ENCODE results near the gene CARMIL1.

CARMIL1 gene

DNA sequence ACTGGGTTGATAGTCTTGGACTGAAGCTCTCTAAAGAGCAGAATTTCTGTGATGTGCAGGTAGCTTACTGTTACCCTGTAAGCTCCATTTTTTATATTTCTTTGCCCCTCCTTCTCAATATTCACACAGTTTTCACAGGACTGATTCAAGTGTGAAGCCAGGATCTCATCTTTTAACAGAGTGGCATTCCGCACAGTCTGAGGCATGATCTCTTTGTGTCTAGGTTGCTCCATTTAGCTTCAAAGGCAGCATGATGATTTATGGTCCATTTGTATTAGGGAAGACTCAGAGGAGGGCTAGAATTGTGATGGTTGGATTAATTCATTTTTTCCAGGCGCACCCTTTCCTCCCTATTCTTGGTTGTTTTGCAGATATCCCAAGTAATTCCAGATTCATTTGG lies 43.5 kb downstream of the CARMIL1 start:
- Histone ChIP-seq H3K9me3 (ENCODE audit: control insufficient read depth, low read length) (no peaks in the 10 kb centered on the region), H3K4me3 (ENCODE audit: extremely low read depth, insufficient read depth, low read length, poor library complexity, severe bottlenecking) (no peak overlapping the region), H3K36me3 (ENCODE audit: control insufficient read depth, insufficient read depth, low read length) (no peaks in the 10 kb centered on the region), H3K27ac (ENCODE audit: low read depth, low read length, severe bottlenecking) (no peak overlapping the region), H3K4me1 (ENCODE audit: control insufficient read depth, insufficient read depth, low read length, poor library complexity, severe bottlenecking) (peaks cover 24% of the 10 kb centered on the region)
- WGBS, 2 experiments (ENCODE audit: insufficient coverage in 2 of 2): 100% methylated on average over 1 of the region's 2 CpGs; no CpG with 5 or more reads in 1 of the 2 experiments

DNA sequence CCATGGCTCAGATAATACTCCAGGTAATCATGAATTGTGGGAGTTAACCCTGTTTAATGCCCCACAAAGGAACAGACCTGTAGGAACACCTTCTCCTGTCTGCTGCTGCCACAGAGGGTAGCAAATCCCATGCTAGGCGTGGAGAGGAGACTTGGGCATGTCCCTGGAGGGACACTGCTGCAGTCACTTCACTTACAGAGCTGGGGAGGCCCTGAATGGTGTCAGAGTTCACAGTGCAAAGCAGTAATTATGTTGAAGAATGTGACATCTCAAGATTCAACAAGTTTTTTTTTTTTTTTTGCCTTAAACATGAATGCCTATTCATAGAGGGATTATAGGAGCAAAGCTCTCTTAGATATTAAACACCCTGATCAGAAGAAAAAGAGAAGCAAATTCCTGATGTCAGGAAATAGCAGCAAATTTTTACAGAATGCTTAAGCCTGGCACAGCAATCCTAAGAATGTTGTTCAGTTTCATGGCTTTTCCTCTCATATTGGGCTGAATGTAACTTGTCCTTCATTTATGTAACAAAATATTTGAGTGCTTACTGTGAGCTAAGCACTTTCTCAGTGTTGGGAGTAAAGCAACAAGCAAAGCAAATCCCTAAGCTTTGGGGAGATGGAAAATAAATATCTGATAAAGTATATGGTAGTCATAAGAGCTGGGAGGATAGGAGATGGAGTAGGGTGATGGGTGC lies 45.0 kb downstream of the CARMIL1 start:
- H3K4me3 ChIP-seq (ENCODE audit: extremely low read depth, insufficient read depth, low read length, poor library complexity, severe bottlenecking): no peak overlapping the region
- no peaks in the 10 kb centered on the region for H3K9me3 ChIP-seq (ENCODE audit: control insufficient read depth, low read length)
- no peaks in the 10 kb centered on the region for H3K36me3 ChIP-seq (ENCODE audit: control insufficient read depth, insufficient read depth, low read length)
- H3K27ac ChIP-seq (ENCODE audit: low read depth, low read length, severe bottlenecking): no peak overlapping the region
- WGBS, 2 experiments (ENCODE audit: insufficient coverage in 2 of 2): 100% methylated on average over 1 of the region's 1 CpG
- peaks cover 21% of the 10 kb centered on the region for H3K4me1 ChIP-seq (ENCODE audit: control insufficient read depth, insufficient read depth, low read length, poor library complexity, severe bottlenecking)

DNA sequence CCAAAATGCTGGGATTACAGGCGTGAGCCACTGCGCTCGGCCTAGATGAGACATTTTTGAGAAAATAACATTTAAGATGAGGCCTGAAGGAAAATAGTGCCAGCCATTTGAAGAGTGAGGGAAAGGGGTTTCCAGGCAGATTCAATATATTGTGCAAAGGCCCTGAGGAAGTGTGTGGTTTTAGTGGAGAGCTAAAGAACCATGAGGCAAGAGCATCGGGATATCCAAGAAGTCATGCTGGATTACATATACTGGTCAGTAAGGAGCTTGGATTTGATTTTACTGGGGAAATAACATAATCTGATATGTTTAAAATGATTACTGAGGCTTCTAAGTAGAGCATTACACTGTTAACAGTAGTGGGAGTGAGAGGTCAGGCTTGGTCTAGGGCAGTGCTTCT lies 47.0 kb downstream of the CARMIL1 start:
- Histone ChIP-seq H3K9me3 (ENCODE audit: control insufficient read depth, low read length) (no peaks in the 10 kb centered on the region), H3K27ac (ENCODE audit: low read depth, low read length, severe bottlenecking) (no peak overlapping the region), H3K4me1 (ENCODE audit: control insufficient read depth, insufficient read depth, low read length, poor library complexity, severe bottlenecking) (peaks cover 12% of the 10 kb centered on the region)

GRCh38 chr6:25326960-25327359 lies 47.8 kb downstream of the CARMIL1 start:
- no peaks in the 10 kb centered on the region for H3K9me3 ChIP-seq (ENCODE audit: control insufficient read depth, low read length)
- H3K4me3 ChIP-seq (ENCODE audit: extremely low read depth, insufficient read depth, low read length, poor library complexity, severe bottlenecking): no peak overlapping the region
- no peak overlapping the region for H3K27ac ChIP-seq (ENCODE audit: low read depth, low read length, severe bottlenecking)
- peaks cover 12% of the 10 kb centered on the region for H3K4me1 ChIP-seq (ENCODE audit: control insufficient read depth, insufficient read depth, low read length, poor library complexity, severe bottlenecking)
- H3K36me3 ChIP-seq (ENCODE audit: control insufficient read depth, insufficient read depth, low read length): no peaks in the 10 kb centered on the region
- WGBS, 2 experiments (ENCODE audit: insufficient coverage in 2 of 2): 79 to 88% methylated on average over 4 of the region's 4 CpGs

More for the DNA sequence above, 47.0 kb downstream of the CARMIL1 start:
- H3K4me3 ChIP-seq (ENCODE audit: extremely low read depth, insufficient read depth, low read length, poor library complexity, severe bottlenecking): no peak overlapping the region
- H3K36me3 ChIP-seq (ENCODE audit: control insufficient read depth, insufficient read depth, low read length): no peaks in the 10 kb centered on the region
- WGBS, 2 experiments (ENCODE audit: insufficient coverage in 2 of 2): 94 to 96% methylated on average over 4 of the region's 4 CpGs

GRCh38 chr6:25327432-25327831 lies 48.3 kb downstream of the CARMIL1 start:
- Histone ChIP-seq H3K27ac (ENCODE audit: low read depth, low read length, severe bottlenecking) (no peak overlapping the region), H3K36me3 (ENCODE audit: control insufficient read depth, insufficient read depth, low read length) (no peaks in the 10 kb centered on the region), H3K9me3 (ENCODE audit: control insufficient read depth, low read length) (no peaks in the 10 kb centered on the region), H3K4me1 (ENCODE audit: control insufficient read depth, insufficient read depth, low read length, poor library complexity, severe bottlenecking) (peaks cover 12% of the 10 kb centered on the region), H3K4me3 (ENCODE audit: extremely low read depth, insufficient read depth, low read length, poor library complexity, severe bottlenecking) (no peak overlapping the region)
- WGBS, 2 experiments (ENCODE audit: insufficient coverage in 2 of 2): no CpG with 5 or more reads among the region's 2 CpGs

DNA sequence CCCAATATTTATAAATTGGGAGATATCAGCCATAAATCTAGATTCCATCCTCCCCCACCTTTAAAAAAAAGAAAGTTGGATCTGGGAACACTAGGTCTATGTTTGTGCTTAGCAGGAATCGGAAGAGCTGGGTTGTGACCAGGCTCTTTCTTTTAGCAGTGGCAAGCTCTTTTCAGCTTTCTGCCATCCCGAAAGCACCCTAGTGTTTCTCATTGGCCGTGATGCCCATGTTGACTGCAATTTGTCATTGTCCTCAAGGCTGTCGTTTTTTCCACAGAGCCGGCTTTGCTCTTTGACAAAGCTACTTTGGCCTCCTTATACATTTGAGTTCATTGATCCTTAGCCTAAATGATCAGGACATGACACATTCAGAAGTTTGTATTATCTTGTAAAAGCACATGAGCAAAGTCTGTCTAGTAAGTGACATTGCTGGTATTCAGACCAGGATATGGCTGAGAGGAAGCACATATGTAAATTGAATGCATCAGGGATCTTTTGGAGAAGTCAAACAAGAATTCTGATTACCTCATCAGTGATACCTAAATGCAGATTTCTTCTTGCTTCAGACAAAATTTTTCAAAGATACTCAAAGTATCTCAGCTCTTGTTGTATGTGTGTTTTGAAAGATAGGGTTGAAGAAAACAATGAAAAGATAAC lies 50.1 kb downstream of the CARMIL1 start:
- Histone ChIP-seq H3K27ac (ENCODE audit: low read depth, low read length, severe bottlenecking) (no peak overlapping the region), H3K4me3 (ENCODE audit: extremely low read depth, insufficient read depth, low read length, poor library complexity, severe bottlenecking) (no peak overlapping the region), H3K9me3 (ENCODE audit: control insufficient read depth, low read length) (no peaks in the 10 kb centered on the region), H3K36me3 (ENCODE audit: control insufficient read depth, insufficient read depth, low read length) (no peaks in the 10 kb centered on the region), H3K4me1 (ENCODE audit: control insufficient read depth, insufficient read depth, low read length, poor library complexity, severe bottlenecking) (peaks cover 5% of the 10 kb centered on the region)
- 79 to 100% methylated on average over 2 to 5 of the region's 5 CpGs for WGBS, 2 experiments (ENCODE audit: insufficient coverage in 2 of 2)

DNA sequence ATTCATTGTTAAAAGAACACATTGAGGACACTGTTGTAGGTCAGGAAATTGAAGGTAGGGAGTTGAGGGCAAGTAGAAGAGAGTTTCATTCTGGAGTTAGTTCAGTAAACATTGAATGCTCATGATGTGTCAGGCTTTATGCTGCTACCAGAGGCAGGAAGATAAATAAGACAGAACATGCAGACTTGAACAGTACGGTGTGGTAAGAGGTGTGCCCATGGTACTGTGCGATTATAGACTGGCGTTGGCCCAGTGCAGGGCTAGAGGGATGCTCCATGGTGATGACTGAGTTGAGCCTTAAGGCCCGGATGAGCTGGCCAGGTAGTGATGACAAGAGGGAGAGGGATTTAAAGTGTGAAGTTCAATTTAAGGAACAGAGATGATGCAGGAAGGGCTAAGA lies 50.8 kb downstream of the CARMIL1 start:
- no peak overlapping the region for H3K27ac ChIP-seq (ENCODE audit: low read depth, low read length, severe bottlenecking)
- H3K4me3 ChIP-seq (ENCODE audit: extremely low read depth, insufficient read depth, low read length, poor library complexity, severe bottlenecking): no peak overlapping the region
- no peaks in the 10 kb centered on the region for H3K9me3 ChIP-seq (ENCODE audit: control insufficient read depth, low read length)
- 93 to 97% methylated on average over 4 of the region's 4 CpGs for WGBS, 2 experiments (ENCODE audit: insufficient coverage in 2 of 2)
- H3K4me1 ChIP-seq (ENCODE audit: control insufficient read depth, insufficient read depth, low read length, poor library complexity, severe bottlenecking): no peaks in the 10 kb centered on the region
- no peaks in the 10 kb centered on the region for H3K36me3 ChIP-seq (ENCODE audit: control insufficient read depth, insufficient read depth, low read length)

- WGBS, 2 experiments (ENCODE audit: insufficient coverage in 2 of 2): 83 to 100% methylated on average over 1 to 3 of the region's 5 CpGs
- Histone ChIP-seq H3K4me3 (ENCODE audit: extremely low read depth, insufficient read depth, low read length, poor library complexity, severe bottlenecking) (no peak overlapping the region), H3K27ac (ENCODE audit: low read depth, low read length, severe bottlenecking) (no peak overlapping the region), H3K9me3 (ENCODE audit: control insufficient read depth, low read length) (no peaks in the 10 kb centered on the region), H3K36me3 (ENCODE audit: control insufficient read depth, insufficient read depth, low read length) (no peaks in the 10 kb centered on the region), H3K4me1 (ENCODE audit: control insufficient read depth, insufficient read depth, low read length, poor library complexity, severe bottlenecking) (no peaks in the 10 kb centered on the region)
These were observed 51.9 kb downstream of the CARMIL1 start for GRCh38 chr6:25330796-25331685.

DNA sequence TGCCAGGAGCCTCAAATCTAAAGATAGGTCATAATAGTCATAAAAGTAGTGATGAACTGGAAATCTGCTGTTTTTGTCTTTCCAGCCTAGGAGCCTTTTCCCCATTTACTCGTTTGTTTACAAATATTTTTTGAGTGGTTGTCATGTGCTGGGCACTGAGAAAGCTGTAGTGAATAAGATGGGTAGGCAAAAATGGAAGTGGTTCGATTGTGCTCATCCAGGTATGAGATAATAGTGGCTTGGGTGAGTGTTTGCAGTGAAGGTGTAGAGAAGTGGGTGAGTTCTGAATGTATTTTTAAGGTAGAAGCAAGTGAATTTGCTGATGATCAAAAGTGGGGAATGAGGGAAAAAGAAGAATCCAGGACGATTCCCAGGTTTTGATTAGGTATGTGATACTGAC lies 53.0 kb downstream of the CARMIL1 start:
- Histone ChIP-seq H3K4me1 (ENCODE audit: control insufficient read depth, insufficient read depth, low read length, poor library complexity, severe bottlenecking) (no peaks in the 10 kb centered on the region), H3K36me3 (ENCODE audit: control insufficient read depth, insufficient read depth, low read length) (no peaks in the 10 kb centered on the region), H3K9me3 (ENCODE audit: control insufficient read depth, low read length) (no peaks in the 10 kb centered on the region), H3K4me3 (ENCODE audit: extremely low read depth, insufficient read depth, low read length, poor library complexity, severe bottlenecking) (no peak overlapping the region), H3K27ac (ENCODE audit: low read depth, low read length, severe bottlenecking) (no peak overlapping the region)
- WGBS, 2 experiments (ENCODE audit: insufficient coverage in 2 of 2): 82 to 94% methylated on average over 3 of the region's 3 CpGs

- no peaks in the 10 kb centered on the region for H3K9me3 ChIP-seq (ENCODE audit: control insufficient read depth, low read length)
- H3K27ac ChIP-seq (ENCODE audit: low read depth, low read length, severe bottlenecking): no peak overlapping the region
- no peaks in the 10 kb centered on the region for H3K36me3 ChIP-seq (ENCODE audit: control insufficient read depth, insufficient read depth, low read length)
- H3K4me1 ChIP-seq (ENCODE audit: control insufficient read depth, insufficient read depth, low read length, poor library complexity, severe bottlenecking): no peaks in the 10 kb centered on the region
- WGBS, 2 experiments (ENCODE audit: insufficient coverage in 2 of 2): 61 to 81% methylated on average over 3 to 5 of the region's 5 CpGs
- no peak overlapping the region for H3K4me3 ChIP-seq (ENCODE audit: extremely low read depth, insufficient read depth, low read length, poor library complexity, severe bottlenecking)
These were observed 53.5 kb downstream of the CARMIL1 start for GRCh38 chr6:25332655-25333071.
